Neural crest cell (in vitro differentiated cells): ENCODE measurements around the gene SIVA1. TPM values are rescaled to one million over a fixed set of nuclear protein-coding genes. Genes with fewer than 3 reads are reported as not detected.

Experiments used
- DNase-seq: peaks from one replicate; pipeline ENCODE4 v3.0.0; 2021; ENCODE audit warnings: low read depth, mixed read lengths, low spot score
- H3K27ac Mint-ChIP-seq: one replicate; pipeline ENCODE4 v1.8.0; 2021; ENCODE audit warnings: mild to moderate bottlenecking, mixed read lengths; ENCODE audit not compliant: unreplicated experiment
- H3K27me3 Mint-ChIP-seq: 2 replicates; pipeline ENCODE4 v1.8.0; 2021; ENCODE audit warnings: low read depth, mild to moderate bottlenecking, mixed read lengths
- H3K36me3 Mint-ChIP-seq: 2 replicates; pipeline ENCODE4 v1.8.0; 2021; ENCODE audit warnings: low read depth, mild to moderate bottlenecking, mixed read lengths
- H3K4me1 Mint-ChIP-seq: 2 replicates; pipeline ENCODE4 v1.8.0; 2021; ENCODE audit warnings: mixed read lengths
- H3K4me3 Mint-ChIP-seq: one replicate; pipeline ENCODE4 v1.8.0; 2021; ENCODE audit warnings: mild to moderate bottlenecking, mixed read lengths
- H3K9me3 Mint-ChIP-seq: 2 replicates; pipeline ENCODE4 v1.8.0; 2021; ENCODE audit warnings: mixed read lengths
- CTCF ChIP-seq: fragments of 200-600 bp; sonication (generic); conservative IDR thresholded peaks from 2 replicates; pipeline ENCODE4 v1.5.0; 2021; ENCODE audit warnings: antibody characterized with exemption, mild to moderate bottlenecking
- total RNA-seq: library from RNA; stranded (reverse); gene quantifications from 2 replicates; pipeline ENCODE4 v1.2.1, GENCODE V29; 2021

SIVA1 gene
- total RNA-seq, 1 donor from 2014 or later, result 121 TPM

- no peak overlapping the region for H3K4me3 Mint-ChIP-seq
- H3K9me3 Mint-ChIP-seq, result peaks cover 5% of the 10 kb centered on the region
- no peak for TF ChIP-seq CTCF
- no peak overlapping the region for H3K27ac Mint-ChIP-seq
- no peak for DNase-seq
- peaks cover 18% of the 10 kb centered on the region for H3K4me1 Mint-ChIP-seq
- peaks cover 38% of the 10 kb centered on the region for H3K27me3 Mint-ChIP-seq
- H3K36me3 Mint-ChIP-seq, result peaks cover 2% of the 10 kb centered on the region
Measured at GRCh38 chr14:104803912-104804410, 51.0 kb downstream of the SIVA1 start.

- no peak overlapping the region for H3K27ac Mint-ChIP-seq
- TF ChIP-seq CTCF, result no peak
- H3K36me3 Mint-ChIP-seq, result peaks cover 2% of the 10 kb centered on the region
- H3K9me3 Mint-ChIP-seq, result peaks cover 5% of the 10 kb centered on the region
- H3K4me1 Mint-ChIP-seq, result peaks cover 11% of the 10 kb centered on the region
- DNase-seq, result no peak
- H3K27me3 Mint-ChIP-seq, result peaks cover 30% of the 10 kb centered on the region
- H3K4me3 Mint-ChIP-seq, result no peak overlapping the region
Measured at GRCh38 chr14:104804481-104805325, 51.8 kb downstream of the SIVA1 start.

GRCh38 chr14:104805326-104805678 lies 52.4 kb downstream of the SIVA1 start:
- no peak for DNase-seq
- Mint-ChIP-seq H3K9me3 (peaks cover 5% of the 10 kb centered on the region), H3K27ac (no peak overlapping the region), H3K27me3 (peaks cover 26% of the 10 kb centered on the region), H3K36me3 (peaks cover 2% of the 10 kb centered on the region), H3K4me1 (peaks cover 8% of the 10 kb centered on the region), H3K4me3 (no peak overlapping the region)
- TF ChIP-seq CTCF, result no peak

- Mint-ChIP-seq H3K4me1 (peaks cover 8% of the 10 kb centered on the region), H3K36me3 (peaks cover 2% of the 10 kb centered on the region), H3K4me3 (peak overlapping the region; percentile 48), H3K9me3 (peaks cover 5% of the 10 kb centered on the region), H3K27ac (no peak overlapping the region), H3K27me3 (peaks cover 25% of the 10 kb centered on the region)
- no peak for DNase-seq
- TF ChIP-seq CTCF, result no peak
Measured at GRCh38 chr14:104805941-104806624, 53.1 kb downstream of the SIVA1 start.

GRCh38 chr14:104806625-104807465 lies 53.9 kb downstream of the SIVA1 start:
- no peak for TF ChIP-seq CTCF
- peaks cover 5% of the 10 kb centered on the region for H3K9me3 Mint-ChIP-seq
- H3K36me3 Mint-ChIP-seq, result peaks cover 2% of the 10 kb centered on the region
- DNase-seq, result no peak
- no peak overlapping the region for H3K27ac Mint-ChIP-seq
- H3K4me1 Mint-ChIP-seq, result peaks cover 4% of the 10 kb centered on the region
- H3K27me3 Mint-ChIP-seq, result peaks cover 17% of the 10 kb centered on the region
- peak overlapping the region; percentile 48 for H3K4me3 Mint-ChIP-seq
